Inflammatory macrophage treated with lipopolysaccharide for 1 hour (primary cell): Measurements from ENCODE around the gene NKAIN2.

ENCODE experiments used
- DNase-seq, 2 donors: peaks; one replicate each; pipeline ENCODE4 v3.0.0-alpha.2; 2020 to 2022

The NKAIN2 gene

DNA sequence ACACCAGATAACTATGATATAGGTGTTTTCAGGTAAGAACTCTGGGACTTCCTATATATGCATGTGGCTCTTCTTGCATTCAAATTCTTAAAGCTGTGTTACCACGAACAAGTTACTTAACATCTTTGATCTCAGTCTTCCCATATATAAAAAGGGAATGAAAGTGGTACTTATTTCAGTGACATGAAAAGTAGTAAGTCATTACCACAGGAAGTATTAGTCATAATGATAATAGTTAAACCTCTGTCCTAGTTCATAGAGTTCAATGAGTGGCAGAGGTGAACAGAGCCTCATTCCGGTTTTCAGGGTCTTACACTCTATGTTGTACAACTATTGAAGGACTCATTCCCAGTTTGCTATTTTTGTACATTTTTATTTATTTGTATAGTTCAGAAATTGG, 237.0 kb downstream of the NKAIN2 start:
- DNase-seq: no peak

DNA sequence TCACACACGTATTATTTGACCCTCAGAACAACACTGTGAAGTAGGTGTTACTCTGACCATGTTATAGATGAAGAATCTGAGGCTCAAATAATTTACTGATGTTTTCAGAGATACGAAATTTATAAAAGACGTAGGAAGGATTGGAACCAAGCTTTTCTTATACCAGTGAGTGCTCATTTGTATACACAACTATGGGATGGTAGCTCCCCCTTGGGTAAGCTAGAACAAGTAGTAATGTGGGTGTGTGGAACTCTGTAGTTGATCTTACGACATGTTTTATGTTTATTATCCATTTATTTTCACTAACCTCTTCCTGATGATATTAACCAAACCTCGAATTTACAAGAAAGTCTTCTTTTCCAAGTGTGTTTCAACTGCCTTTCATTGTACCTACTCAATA, 248.5 kb downstream of the NKAIN2 start:
- DNase-seq: no peak

DNA sequence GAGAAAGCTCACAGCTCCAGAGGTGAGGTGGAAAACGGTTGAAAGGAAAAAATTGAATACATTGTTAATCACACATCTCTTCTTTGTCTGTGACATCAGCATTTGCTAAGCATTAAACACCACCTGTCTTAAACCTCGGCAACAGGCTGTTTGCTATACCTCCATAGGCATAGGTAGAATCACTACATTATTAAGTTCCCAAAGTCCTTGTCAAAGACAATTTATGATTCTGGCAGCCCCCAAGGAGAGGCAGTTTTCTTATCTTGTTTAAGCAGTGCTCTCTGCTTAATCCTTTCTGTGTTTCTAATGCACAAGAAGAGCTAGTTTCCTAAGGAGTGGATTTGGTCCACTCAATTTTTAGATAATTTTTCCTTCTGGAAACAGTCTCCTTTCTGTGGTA, 249.7 kb downstream of the NKAIN2 start:
- DNase-seq: no peak

DNA sequence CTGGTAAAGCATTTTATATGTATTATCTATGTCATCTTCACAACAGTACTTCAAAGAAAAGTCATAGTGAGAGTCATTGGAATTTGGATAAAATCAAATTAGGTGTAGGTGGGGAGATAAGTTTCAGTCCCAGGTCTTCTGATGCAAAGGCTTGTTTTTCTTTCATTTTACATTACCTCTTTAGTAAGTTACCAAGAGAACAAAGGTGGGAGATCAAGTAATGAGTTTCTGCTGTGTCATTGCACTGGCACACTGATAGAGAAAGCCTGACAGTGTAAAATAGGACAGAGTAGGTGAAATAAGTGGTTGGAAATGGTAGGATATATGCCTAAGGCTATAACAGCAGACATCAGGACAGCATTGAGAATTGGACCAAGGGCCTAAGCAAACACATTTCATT, 250.4 kb downstream of the NKAIN2 start:
- DNase-seq: no peak

DNA sequence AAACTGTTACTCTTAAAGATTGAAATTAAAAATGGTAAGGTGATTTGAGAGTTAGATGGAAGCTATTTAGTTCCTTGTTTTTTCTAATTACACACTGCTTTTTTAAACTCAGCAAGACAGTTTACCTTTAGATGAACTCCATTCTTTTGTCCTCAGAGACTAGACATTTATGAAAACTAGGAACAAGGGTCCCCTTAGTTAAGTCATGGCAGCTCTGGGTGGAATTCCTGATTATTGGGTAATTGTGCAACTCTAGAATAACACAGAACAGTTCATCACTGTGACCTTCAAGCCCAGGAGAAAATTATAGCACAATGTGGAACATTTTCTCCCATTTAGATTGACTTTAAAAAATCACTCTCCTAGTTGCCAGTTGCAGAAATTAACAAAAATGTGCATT, 251.7 kb downstream of the NKAIN2 start:
- DNase-seq: no peak

DNA sequence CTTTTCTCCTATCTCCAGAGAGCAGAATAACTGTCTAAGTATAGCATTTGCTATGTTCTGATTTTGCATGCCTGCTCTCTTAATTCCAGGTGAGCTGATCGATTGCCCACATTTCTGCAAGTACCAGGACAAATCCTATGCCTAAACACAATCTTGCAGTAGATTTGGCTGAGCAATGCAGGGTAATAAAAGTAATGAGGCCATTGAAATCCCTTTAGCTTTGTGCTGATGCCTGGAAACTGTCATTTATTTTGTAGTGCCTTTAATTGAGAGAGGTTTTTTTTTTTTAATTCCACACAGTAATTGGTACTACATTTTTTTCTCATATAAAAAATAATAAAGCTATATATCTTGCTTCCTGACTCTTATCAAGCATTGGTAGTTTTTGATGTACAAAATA, 252.3 kb downstream of the NKAIN2 start:
- no peak for DNase-seq

DNA sequence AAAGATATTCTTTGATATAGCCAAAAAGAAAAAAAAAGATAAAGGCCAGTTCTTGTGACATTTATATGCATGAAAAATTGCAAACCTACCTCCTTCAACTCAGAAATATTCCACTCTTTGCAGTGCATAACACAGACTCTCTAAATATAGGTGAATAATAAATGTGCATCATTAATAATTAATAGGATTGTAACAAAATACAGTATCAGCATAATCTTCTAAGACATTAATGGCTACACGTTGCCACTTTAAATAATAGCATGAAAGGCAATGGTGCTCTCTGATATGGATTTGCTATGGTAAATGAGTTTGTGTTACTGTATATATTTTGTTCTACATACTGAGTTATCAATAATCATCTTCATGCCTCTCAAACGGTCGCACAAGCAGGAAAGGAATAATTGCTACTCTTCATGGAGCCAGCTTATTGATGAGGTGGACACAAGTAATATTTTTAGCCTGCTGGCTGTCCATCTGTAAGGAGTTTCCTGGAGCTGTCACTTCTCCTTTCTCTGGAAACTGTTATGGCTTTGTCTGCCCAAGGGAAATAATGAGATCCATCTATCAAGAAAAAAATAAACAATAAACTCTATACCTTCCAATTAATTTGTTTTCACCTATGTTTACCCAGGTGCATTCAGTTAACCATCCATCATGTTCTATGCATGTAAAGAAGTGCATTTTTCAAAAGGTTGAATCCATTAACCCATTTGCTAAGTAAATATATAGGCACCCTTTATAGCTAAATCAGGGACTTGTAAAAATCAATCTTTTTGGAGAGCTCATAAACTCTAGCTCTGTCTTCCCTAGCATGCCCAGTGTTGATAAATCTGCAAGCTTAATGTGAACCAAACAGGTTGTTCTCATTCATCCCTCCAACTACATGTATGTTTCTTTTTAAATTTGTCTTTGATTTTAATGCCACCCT, 253.0 kb downstream of the NKAIN2 start:
- no peak for DNase-seq

DNA sequence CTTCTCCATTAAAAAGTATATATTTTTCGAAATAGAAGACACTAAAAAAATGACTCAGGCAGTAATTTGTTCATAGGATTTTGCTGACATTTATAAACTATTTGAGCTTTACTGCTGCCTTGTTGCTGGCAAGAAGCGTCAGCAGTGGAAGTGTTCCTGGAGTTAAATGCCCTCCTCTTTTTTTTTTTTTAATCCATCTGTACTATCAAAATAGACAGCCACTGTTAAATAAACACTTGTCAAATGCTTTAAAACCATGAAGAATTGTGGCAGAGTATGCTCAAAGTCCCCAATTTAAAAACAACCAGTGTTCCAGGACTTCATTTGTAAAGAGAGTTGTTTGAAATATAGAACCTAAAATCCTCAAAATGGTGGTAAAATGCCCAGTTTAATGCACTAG, 253.8 kb downstream of the NKAIN2 start:
- no peak for DNase-seq

DNA sequence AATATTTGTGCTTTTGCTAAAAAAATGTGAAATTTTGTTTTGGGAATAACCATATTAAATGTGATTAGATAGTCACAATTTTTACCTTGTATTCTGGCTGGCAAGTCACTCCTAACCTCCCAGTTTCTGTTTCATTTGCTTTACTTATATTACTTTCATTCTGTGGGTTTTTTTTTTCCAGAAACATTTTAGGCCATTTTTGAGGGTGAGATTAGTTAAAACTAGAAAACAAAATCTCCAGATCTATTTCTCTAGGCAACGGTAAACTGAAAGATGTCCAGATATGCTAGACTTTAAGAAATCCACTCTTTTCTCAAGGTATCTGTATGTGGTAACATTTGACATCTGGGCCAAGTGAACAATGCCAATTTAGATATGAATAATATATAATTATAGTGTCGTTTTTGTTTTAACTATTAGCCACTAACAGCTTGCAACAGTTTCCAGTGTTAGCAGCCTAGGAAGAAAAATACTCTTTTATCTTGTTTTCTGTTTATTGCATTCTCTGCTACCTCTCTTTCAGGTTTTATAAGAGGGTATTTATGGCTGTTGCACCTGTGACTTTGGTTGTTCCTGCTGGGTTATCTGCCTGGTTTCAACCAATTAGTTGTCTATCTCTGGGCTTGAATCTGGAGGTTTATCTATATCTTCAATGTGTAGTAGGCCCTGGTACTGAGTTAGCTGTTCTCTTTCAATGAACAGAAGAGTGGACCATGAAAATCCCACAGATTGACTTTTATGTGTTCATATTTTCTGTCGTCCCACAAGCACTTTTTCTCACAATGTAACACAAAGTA, 260.9 kb downstream of the NKAIN2 start:
- no peak for DNase-seq

DNA sequence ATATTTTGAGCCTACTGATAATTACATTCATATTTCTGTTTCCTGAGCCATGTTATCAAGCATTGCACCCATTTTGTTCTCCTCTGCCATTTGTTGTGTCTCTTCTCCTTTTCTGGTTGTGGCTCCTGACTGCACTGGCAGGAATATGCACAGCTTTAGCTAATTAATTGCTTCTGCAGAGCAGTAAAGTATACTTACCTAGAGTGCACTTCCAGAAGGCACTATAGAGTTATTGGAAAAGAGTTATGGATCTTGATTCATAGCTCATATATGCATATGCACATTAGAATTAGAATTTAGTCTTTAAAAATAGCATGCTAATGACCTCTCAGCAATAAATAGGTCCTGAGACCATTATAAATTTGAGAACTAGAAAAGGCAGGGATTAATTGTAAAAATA, 262.6 kb downstream of the NKAIN2 start:
- no peak for DNase-seq

DNA sequence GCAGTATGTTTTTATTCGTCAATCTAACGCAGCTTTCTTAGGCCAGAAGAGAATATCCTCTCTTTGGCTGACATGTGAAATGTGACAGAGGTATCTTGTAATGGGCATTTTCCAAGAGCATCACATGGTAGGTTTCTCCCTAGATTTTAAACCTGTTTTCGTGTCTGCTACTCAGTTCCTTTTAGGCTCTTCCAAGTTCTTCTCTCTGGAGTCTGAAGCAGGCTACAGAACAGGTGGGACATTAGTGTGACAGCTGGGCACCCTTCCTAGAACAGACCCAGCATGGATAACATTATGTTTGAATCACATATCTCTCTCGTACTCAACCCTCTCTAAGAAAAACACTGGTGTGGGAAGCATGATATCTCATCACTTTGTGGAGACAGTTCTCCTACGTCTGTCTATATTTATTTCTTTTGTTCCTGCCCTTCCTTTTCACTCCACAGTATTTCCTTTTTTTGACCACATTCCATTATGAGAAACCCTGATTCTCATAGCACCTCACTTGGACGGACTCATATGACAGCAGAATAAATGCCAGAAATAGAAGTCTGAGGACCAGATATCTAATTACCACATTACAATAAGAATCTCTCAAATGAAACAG, 263.4 kb downstream of the NKAIN2 start:
- no peak for DNase-seq

DNA sequence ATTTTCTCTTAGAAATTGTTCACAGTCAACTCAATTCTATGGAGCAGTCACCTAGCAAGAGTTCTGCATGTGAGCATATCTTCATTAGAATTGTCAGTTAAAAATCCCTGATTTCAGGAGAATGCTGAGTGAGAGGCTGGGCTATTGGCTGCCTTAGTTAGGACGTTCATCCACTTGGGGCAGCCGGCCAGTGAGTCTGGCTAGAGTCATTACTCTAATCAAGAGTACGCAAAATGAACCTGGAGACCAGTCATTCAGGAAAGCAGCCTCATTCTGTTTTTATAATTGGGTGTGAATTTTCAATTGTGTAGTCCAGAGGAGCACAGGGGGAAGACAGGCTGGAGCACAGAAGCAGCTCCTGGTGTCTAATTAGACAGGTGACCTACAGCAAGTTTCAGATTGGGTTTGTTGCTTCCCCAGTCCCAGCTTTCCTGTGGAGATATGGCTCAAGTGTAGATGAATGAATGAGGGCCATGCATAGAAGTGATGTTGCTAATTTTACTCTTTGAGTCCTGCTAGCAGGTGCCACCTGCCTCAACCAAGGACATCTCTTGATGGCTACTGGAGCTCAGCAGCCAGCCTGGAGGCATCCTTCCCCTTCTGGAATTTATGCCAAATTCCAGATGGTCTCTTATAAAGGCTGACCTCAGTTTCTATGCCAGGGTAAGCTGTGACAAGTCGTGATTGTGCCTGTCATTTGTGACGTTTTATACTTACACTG, 265.7 kb downstream of the NKAIN2 start:
- DNase-seq: no peak

DNA sequence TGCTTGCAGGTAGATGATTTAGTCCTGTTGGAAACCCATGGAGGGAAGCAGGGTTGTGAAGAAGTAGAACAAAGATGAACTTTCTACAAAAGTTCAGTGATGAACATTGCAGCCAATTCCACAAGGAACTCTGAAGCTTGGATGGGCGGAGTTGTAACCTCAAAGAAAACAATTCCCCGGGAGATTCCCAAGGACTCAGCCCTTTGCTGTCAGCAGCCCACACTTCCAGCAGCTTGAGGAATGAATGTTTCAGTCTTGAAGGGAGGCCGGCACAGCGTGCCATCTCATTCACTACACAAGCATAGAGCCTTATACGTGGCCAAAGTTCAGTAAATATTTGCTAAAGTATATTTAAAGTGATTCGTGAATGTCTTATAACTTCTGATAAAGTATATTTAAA, 269.4 kb downstream of the NKAIN2 start:
- no peak for DNase-seq

DNA sequence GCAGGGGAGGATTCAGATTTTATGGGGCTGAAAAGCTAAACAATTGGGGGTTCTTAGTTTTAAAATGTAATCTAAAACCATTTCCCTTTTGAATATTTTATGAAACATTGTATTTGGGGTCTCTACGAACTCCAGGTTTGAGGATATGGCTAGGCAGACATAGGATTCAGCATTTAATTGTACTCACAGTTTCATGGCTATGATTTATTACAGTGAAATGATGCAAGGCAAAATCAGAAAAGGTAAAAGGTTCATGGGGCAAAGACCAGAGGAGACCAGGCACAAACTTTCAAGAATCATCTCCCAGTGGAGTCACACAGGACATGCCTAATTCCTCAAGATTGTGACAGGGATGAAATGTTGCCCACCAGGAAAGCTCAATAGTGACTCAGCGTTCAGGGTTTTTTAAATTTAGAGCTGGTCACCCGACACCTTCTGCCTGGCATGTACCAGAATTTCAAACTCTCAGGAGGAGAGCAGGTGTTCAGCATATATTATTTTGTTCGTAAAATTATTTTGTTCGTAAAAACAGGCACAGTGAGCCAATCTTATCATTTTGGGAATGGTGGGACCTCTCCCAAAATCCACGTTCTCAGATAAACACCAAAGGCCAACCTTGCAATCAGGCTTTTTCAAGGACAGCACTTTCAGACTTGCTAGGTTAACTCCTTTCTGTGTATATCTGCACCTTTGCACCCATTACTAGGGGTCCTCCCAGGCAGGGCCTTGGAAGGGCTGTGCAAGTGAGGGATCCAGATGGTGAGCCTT, 270.3 kb downstream of the NKAIN2 start:
- DNase-seq: no peak

DNA sequence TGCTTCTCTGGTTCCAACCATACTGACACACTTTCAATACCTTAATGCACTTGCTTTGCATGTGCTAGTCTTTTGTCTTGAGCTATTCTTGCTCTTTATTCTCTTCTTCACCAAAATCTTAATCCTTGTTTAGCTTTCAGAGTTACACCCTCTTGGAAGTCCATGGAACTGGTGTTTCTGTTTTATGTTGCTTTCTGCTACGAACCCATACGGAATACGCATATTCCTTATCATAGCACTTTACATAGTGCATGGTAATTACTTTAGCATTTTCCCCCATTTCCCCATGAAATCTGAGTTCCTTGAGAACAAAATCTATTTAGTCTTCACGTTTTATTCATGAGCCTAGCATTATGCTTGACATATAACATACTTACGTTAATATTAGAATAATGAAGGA, 270.9 kb downstream of the NKAIN2 start:
- DNase-seq: no peak

DNA sequence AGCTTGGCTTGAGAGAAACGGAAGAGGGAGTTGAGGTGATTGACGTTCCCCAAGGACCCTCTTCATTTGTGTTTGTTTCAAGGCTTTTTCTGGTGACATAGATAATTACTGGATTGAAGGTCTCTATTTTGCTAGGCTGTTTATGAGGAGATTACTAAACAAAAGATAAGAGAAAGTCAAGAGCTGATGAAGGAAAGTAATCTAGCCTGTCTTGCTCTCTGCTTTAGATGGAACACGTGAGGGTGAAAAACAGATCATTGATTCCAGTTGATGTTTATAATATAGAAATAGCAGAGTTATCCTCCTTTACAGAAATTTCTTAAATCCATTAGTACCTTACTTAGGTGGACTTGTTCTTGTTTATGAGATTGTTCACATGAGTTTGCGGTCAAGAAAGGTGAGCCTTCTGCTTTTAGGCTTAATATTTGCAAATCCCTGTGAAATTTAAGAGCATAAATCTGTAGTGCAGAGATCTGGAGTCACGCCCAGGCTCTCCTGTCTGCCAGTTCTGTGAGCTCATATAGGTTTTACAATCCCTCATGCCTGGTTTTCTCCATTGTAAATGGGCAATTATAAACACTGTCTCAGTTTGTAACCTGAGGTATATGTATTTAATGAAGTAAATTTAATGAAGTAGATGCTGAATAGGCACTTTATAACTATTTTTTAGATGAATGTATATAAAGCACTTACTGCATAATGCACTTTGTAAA, 272.8 kb downstream of the NKAIN2 start:
- no peak for DNase-seq

DNA sequence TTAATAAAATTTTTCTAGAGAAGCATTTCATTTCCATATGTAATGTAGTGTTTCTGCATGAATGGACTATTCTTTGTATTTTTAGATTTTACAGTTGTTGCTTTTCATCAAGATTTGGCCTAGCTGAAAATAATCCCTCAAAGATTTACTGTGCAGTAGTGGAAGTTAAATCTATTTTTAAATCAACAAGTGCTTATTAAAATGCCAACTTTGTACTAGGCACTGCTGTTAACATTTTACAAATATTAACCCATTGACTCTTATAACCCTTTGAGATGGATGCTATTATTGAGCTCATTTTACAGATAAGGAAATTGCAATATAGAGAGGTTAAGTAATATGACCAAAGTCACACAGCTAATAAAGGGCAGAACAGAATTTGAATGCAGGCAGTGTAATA, 274.5 kb downstream of the NKAIN2 start:
- DNase-seq: no peak

DNA sequence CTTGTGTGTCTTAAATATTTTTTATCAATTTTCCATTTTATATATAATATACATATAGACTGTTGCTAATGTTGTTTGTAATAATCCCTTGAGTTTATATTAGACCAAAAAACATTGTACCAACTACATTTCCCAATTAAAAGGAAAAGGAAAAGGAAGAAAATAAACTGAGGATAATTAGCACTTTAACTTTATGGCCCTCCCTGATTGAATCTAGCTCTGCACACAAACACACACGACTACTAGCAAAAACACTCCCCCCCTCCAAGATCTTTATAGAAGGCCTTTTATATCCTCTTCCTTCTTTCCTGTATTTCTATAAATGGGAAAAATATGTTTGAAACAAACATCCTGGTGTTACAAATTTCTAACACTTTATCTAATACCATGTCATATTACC, 276.8 kb downstream of the NKAIN2 start:
- no peak for DNase-seq

DNA sequence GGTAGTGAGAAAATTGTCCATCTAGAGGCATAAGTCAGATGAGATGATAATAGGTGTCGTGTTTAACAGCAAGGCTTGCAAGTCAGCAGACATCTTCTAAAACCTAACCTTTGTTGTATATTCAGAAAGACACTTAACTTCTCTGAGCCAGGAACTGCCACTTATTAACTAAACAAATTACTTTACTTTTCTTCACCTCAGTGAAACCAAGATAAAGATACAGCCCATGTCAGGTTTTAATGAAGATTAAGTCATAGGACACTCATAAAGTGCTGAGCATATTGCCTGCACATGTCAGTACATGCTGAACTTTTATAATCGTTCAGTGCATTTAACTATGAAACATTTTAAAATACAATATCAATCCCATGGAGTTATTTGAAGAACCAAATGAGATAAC, 286.8 kb downstream of the NKAIN2 start:
- DNase-seq: no peak

DNA sequence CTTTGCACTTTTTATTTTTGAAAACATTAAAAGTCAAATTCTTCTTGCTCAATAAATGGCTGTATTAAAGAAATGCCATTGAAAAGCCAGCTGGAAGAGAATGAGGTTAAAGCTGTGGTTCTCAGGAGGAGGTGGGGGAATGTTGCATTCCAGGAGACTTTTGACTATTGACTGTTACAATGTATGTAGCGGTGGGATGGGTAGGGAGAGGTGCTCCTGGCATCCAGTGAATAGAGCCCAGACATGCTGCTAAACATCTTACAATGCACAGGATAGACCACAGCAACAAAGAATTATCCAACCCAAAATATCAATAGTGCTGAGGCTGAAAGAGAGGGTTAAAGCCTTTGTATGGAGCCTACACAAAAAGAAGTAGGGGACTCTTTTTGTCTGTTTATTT, 295.9 kb downstream of the NKAIN2 start:
- no peak for DNase-seq

DNA sequence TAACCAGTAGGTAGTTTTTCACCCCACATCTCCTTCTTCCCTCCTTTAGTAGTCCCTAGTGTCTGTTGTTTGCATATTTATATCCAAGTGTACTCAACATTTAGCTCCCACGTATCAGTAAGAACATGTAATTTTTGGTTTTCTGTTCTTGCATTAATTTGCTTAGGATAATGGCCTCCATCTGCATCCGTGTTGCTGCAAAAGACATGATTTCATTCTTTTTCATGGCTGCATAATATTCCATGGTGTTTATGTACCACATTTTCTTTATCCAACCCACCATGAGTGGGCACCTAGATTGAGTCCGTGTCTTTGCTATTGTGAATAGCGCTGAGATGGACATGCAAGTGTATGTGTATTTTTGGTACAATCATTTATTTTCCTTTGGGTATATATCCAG, 306.8 kb downstream of the NKAIN2 start:
- DNase-seq: no peak

DNA sequence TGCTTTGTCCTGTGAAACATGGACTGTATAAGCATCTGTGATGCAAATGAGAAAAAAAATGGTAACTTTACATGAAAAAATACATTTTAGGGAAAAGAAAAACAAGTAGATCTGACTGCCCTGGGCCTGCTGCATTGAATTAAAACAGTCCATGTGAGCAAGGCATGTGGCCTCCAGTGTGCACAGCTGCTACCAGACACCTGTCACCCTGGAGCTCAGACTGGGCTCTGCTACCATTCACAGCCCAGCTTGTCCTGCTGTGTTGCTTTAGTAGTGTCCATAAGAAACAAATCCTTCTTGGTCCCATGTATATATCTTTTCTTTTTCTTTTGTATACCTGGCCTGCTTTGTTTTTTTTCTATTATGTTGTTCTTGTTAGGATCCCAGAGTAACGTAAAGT, 315.9 kb downstream of the NKAIN2 start:
- no peak for DNase-seq
